LoVo (cell line): ENCODE results near the gene PRAMEF11.
"Not testable (repeated sequence)": the region's sequence is repeated elsewhere in the genome, so short reads cannot be mapped to it uniquely, and the experiment has no call there.

Experiments
- DNase-seq: peaks from one replicate; pipeline ENCODE4 v3.0.0-alpha.2; 2016; ENCODE audit warnings: low spot score

The PRAMEF11 gene

GRCh38 chr1:12831310-12831709 is at the start of gene PRAMEF11:
PRAMEF11 (minus strand) TSS chr1:12831410; CDS start chr1:12828789, 2,621 bp downstream.
- not testable (repeated sequence) for DNase-seq

GRCh38 chr1:12878453-12878852 is 47.2 kb upstream of the PRAMEF11 start:
- DNase-seq: not testable (repeated sequence)

GRCh38 chr1:12863131-12863880 is 32.1 kb upstream of the PRAMEF11 start:
- DNase-seq: not testable (repeated sequence)

- not testable (repeated sequence) for DNase-seq
Observed at GRCh38 chr1:12856786-12857185, 25.6 kb upstream of the PRAMEF11 start, which contains the start of gene PRAMEF2. PRAMEF2 (plus strand) TSS chr1:12857086; CDS start chr1:12859010, 1,924 bp downstream.

- DNase-seq: peak; percentile 12
Observed at GRCh38 chr1:12851779-12852178, 20.6 kb upstream of the PRAMEF11 start.

- DNase-seq: not testable (repeated sequence)
Observed at GRCh38 chr1:12848620-12849019, 17.4 kb upstream of the PRAMEF11 start, which contains the start of gene HNRNPCL1. HNRNPCL1 (minus strand) TSS chr1:12848720; CDS start chr1:12848289, 431 bp downstream.

GRCh38 chr1:12833251-12833650 is 2.0 kb upstream of the PRAMEF11 start:
- not testable (repeated sequence) for DNase-seq

GRCh38 chr1:12819061-12819460 is 12.1 kb downstream of the PRAMEF11 start:
- not testable (repeated sequence) for DNase-seq

- no peak for DNase-seq
Observed at GRCh38 chr1:12811409-12811784, 19.8 kb downstream of the PRAMEF11 start.

- DNase-seq: no peak
Observed at GRCh38 chr1:12810691-12811408, 20.4 kb downstream of the PRAMEF11 start.

- DNase-seq: no peak
Observed at GRCh38 chr1:12809933-12810332, 21.3 kb downstream of the PRAMEF11 start.

- DNase-seq: no peak
Observed at GRCh38 chr1:12799730-12800129, 31.5 kb downstream of the PRAMEF11 start.

- no peak for DNase-seq
Observed at GRCh38 chr1:12798911-12799310, 32.3 kb downstream of the PRAMEF11 start.

- DNase-seq: not testable (repeated sequence)
Observed at GRCh38 chr1:12791097-12791496, 40.1 kb downstream of the PRAMEF11 start, which contains the start of gene PRAMEF1. PRAMEF1 (plus strand) TSS chr1:12791397; CDS start chr1:12793228, 1,831 bp downstream.

- DNase-seq: not testable (repeated sequence)
Observed at GRCh38 chr1:12784729-12785128, 46.5 kb downstream of the PRAMEF11 start.

- DNase-seq: not testable (repeated sequence)
Observed at GRCh38 chr1:12783783-12784182, 47.4 kb downstream of the PRAMEF11 start.

GRCh38 chr1:12781488-12781887 is 49.7 kb downstream of the PRAMEF11 start:
- DNase-seq: not testable (repeated sequence)

GRCh38 chr1:12778907-12779306 is 52.3 kb downstream of the PRAMEF11 start:
- no peak for DNase-seq

- no peak for DNase-seq
Observed at GRCh38 chr1:12778061-12778460, 53.1 kb downstream of the PRAMEF11 start.

GRCh38 chr1:12776801-12777557 is 54.2 kb downstream of the PRAMEF11 start:
- no peak for DNase-seq

- DNase-seq: no peak
Observed at GRCh38 chr1:12775443-12775842, 55.8 kb downstream of the PRAMEF11 start.

- no peak for DNase-seq
Observed at GRCh38 chr1:12774801-12775345, 56.3 kb downstream of the PRAMEF11 start.
